HG03108 (cell line): ENCODE results near the gene ARID3C.

Source experiments
- ATAC-seq: cut with Tn5 transposase; IDR thresholded peaks from one replicate; pipeline ENCODE4 v1.9.1; 2021; ENCODE audit warnings: moderate library complexity; ENCODE audit not compliant: unreplicated experiment

Gene ARID3C, protein sequence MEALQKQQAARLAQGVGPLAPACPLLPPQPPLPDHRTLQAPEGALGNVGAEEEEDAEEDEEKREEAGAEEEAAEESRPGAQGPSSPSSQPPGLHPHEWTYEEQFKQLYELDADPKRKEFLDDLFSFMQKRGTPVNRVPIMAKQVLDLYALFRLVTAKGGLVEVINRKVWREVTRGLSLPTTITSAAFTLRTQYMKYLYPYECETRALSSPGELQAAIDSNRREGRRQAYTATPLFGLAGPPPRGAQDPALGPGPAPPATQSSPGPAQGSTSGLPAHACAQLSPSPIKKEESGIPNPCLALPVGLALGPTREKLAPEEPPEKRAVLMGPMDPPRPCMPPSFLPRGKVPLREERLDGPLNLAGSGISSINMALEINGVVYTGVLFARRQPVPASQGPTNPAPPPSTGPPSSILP

DNA sequence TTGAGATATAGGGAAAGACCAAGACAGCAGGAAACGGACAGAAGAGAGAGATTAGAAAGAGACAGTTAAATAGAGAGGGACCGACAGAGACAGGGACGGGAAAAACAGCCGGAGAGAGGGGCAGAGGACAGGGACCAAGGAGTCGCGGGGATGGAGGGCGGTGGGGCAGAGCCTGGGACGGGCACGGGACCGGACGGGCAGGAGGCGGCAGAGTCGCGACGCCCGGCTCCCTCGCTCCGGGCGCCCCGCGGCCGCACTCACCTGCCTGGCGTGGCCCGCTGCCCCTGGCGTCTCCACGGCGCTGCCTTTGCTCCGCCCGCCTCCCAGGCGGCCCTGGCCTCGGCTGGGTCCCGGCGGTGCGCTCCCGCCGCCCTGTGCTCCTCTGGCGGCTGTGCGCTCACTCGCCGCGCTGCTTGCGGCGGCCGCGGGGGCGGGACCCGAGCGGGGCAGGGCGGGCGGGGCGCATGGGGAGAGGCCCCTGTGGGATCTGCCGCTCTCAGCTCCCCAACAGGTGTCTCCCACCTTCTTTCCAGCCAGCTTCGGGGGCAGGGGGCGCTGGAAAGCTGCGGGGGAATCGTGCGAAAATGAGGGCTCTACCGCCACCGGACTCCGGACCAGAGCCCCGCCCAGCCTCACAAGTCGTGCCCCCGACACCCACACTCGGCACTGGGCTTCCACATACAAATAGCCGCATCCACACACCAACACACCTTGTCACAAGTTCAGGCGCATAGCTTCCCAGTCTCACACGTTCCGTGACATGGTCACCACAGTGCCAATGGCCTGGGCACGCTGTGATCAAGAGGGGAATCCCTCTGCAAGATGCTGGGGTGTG is at the start of gene ARID3C:
TSS of gene ARID3C (minus strand) at position 411 of the 835 bp plus-strand sequence. CDS start 1,052 bp downstream, outside the sequence.
- ATAC-seq = no peak

DNA sequence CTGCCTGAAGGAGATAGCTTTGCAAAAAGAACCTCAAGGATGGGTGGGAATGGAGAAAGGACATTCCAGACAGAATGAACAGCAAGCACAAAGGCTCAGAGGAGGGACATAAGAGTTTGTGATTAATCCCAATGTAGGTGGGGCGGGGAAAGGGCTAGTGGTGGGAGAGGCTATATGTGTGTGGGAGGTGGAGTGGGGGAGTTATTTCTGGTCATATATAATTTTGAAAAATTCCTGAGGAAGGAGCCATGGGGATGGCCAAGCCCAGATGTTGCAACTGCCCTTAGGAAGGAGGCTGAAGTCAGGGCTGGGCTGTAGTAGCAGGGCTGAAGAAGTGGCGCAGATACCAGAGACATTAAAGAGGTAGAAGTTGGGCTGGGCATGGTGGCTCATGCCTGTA is 47.0 kb upstream of the ARID3C start:
- no peak for ATAC-seq

DNA sequence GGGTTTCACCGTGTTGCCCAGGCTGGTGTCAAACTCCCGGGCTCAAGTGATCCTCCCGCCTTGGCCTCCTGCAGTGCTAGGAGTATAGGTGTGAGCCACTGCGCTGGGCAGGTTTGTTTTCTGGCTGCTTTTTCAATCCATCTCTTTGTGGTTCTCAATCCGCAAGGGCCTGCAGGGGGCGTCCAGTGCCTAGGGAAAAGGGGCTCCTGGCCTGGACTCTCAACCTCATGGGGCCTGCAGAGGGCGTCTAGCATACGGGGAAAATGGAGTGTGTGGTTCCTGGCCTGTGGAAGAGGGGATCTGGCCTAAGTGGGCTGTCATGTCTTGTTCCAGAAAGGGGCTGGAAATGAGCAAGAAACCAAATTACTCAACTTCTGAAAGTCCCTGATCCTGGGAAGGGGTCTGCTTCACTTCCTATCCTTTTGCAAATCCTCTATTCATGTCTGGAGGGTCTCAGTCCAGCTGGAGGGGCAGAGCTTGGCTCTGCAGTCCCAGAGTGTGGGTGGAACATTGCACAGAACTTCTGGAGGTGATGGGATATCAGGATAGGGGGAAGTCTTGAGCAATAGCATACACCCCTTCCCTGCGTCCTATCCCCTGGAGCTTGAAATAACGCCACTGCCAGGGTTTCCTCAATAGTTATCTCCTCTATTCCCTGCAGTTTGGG is 46.3 kb upstream of the ARID3C start:
- ATAC-seq = no peak

DNA sequence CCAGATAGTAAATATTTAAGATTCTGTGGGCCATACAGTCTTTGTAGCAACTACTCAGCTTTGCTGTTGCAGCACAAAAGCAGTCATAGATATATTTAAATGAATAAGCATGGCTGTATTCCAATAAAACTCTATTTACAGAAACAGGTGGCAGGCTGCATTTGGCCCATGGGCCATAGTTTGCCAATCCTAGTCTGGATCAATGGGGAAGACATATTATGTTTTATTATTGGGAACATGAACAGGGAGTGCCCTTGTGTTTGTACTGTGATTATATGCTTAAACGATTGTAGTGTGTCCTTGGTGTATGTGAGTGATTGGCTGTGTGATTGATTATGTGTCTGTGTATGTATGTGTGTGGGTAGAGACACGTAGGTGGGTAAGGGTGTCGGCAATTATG is 45.6 kb upstream of the ARID3C start:
- no peak for ATAC-seq

DNA sequence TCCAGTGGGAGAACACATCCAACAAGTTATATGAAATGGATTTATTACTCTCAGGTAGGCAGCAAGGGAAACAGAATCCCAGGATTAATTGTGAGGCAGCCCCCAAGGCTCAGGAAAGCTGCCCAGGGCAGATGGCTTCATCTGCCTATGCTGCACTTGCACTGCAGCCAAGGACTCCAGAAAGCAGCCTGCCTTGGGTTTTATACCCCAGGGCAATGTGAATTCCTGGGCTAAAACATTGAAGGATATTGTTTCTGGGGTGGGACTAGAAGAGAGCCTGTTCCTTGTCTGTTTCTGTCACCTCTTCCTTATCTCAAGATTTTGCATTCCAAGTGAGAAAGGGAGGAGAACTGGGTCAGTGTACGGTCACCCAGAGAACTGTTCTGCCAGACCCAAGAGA is 42.4 kb upstream of the ARID3C start:
- no peak for ATAC-seq

DNA sequence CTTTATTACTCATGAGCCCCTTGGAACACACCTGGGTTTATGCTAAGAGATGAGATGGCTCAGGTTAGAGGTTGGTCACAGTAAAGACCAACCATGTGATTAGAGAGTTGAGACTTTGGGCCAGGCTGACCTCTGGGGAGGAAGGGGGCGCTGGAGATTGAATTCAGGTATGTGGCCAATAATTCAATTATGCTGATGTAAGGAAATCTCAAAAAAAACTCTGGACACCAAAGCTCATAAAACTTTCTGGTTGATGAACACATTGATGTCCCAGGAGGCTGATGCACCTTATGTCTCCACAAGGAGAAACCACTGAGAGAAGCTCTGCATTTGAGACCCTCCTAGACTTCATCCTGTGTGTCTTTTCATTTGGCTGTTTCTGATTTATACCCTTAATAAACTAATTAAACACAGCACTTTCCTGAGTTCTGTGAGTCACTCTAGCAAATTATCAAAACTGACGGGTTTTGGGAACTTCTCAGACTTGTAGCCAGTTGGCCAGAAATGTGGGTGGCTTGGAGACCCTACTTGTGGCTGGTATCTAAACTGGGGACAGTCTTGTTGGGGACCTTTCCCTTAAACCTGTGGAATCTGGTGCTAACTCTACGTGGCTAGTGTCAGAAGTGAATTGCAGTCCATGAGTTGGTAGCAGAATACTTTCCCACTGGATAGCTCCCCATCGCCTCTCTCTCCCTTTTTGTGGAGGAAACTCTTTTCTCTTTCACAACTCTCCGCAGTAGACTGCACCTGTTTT is 41.1 kb upstream of the ARID3C start:
- ATAC-seq = no peak

DNA sequence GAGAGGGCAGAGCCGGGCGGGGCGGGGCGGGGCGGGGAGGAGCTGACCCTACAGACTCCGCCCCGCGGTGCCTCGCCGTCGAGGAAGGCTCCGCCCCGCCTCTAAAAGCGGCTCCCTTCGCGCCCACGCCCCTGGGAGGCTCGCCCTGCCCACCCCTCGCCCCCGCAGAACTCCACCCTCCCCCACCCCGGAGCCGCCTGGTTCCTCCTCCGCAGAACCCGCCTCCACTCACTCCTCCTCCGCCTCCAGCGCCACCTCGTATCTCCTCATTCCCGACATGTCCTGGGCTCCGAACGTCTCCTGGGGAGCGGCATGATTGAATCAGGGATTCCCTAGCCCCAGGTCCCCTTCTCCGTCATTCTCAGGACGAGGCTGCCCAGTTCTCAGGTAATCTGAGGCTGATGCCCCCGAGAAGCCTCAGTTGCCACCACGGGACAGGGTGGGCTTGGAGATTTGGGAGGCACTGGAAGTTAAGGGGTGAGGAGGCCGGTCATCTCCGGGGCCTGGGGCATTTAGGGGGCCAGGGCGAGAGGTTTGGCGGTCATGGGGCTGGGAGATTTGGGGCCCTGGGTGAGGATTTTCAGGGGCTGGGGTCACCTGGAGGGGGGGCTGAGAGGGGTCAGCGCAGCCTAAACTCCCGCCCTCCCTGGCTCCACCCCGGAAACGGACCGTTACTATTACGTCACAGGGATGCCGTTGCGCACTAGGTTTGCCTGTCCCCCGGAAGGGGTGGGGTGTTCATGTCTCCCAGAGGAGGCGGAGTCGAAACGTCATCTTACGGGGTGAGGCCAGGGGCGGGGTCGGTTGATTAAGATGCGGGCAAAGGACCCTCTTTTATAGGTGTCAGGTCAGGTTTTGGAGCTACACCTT is 36.8 kb upstream of the ARID3C start:
- peak; percentile 73 for ATAC-seq

DNA sequence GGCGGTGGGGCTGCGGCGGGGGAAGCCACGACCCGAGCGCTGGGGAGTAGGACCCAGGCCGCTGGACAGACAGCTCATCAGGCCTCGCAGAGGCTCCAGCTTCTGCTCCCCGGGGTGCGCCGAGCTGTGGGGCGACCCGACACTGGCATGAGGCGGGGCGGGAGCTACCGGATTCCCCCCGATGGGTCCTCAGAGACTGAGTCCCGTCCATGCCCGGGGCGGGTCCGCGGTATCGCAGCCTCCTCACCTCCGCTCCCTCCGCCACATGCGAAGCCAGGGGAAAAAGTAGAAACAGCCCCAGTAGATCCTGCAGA is 36.2 kb upstream of the ARID3C start:
- peak; percentile 19 for ATAC-seq

DNA sequence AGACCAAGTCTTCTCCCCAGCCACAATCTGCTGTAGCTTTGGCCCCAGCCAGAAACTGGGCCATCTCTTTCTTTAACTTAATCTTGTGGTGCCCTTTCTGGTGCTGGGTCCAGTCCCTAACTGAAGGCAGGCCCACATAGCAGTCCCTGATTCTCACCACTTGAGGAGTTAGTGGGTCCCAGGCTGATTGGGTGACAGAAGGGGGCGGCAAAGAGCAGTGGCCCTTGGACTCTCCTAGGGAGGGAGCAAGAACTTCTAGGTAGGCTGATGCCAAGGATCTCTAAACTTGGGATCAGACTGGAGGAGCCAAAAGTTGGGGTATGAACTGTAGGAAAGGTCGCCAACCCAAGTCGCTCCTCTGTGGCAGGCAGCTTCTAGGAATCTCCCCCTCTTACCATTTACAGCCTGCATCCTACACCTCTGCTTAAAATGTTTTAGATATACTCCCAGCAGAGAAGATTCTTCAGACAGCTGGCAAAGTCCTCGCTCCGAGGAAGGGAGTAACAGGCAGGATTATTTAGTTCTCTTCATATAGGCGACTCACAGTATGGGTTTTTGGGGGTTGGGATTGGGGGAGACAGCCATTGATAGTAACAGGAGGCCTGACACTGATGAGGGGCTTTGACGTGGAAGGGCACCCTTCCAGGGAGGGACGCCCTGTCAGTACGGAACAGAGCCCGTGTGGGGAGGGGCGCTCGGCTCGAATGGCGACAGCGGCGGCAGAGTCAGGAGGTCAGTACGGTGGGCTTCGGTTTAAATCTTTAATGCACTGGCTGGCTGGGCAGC is 35.6 kb upstream of the ARID3C start:
- peak; percentile 43 for ATAC-seq

DNA sequence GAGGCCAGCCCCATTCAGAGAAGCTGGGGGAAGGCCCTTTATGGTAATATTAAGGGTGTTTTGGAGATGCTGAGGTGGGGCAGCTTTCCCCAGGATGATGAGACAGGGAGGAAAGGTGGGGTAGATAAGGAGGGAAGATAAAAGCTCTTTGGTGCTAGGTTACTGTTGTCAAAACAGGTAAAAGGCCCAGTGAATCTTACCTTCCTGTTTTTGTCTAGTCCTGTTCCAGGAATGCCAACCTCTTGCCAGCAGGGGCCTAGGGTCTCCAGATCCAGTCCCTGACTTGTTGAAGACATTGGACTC is 34.4 kb upstream of the ARID3C start:
- ATAC-seq = no peak

DNA sequence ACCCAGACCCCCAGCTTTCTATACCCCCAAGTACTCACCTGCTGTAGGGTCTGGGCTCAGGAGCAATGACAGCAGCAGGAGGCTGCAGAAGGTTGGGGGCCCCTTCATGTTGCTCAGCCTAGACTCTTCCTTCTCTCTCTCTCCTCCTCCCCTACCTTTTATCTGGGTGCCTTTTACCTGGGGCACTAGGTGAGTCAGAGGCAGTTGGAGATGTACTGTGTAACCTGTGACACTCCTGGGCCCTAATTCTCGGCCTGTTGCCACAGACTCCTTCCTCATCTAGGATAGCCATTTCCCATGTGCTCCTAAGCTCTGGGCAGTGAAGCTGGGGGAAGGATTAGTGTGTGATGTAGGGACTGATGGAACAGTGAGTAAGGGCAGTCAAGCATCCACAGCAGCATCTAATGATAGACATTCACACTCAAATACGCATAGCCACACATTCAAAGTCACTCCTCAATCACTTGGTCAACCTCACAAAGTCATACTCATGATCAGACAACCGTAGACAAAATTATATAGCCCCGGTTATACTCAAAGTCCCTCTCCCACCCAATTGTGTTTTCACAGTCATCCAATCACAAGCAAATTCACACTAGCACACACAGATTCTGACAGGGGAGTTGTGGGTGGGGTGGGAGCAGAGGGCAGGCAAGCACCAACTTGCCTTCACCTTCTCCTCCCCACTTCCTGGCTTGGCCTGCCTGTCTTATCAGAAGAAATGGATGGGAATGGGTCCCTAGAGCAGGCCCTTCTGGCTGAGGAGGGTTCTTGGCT is 33.8 kb upstream of the ARID3C start, which contains the start of gene CCL27:
TSS of gene CCL27 (minus strand) at position 132 of the 777 bp plus-strand sequence. CDS start at position 108, 24 bp downstream.
- ATAC-seq = no peak

DNA sequence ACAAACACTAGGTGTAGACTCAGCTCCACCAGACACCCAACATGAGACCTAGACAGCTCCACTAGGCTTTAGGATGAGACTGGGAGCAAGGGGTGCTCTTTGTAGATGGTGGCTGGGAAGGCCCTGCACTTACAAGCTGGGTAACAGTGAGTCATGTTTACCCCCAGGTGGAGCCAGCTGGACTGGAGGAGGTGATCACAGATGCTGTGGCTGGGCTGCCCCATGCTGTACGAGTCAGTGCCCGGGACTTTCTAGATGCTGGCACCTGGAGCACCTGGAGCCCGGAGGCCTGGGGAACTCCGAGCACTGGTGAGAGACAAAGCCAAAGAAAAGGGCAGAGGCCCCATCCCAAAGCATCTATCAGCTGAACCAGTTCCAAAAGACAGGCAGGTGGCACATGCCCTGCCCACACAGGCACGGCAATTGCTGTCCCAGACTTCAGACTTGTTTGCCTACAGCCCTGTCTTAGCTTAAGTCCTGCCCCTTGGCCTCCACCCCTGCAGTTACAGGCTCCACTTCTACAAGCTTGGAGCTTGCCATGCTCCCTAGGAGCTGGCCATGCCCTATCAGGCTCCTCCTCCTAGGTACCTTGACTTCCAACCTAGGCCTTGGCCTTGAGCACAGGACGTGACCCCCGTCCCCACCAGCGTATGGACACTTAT is 30.9 kb upstream of the ARID3C start:
- no peak for ATAC-seq

DNA sequence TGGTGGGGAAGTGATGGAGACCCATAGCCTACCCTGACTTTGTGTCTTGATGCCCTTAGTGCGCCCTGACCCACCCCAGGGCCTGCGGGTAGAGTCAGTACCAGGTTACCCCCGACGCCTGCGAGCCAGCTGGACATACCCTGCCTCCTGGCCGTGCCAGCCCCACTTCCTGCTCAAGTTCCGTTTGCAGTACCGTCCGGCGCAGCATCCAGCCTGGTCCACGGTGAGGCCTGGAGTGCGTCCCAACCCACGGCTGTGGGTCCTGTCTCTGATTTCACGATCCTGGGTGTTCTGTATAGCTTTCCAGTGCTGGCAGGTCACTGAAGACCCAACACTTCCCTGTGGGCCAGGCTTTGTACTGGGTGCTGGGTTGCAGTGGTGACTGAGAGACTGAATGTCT is 29.6 kb upstream of the ARID3C start:
- ATAC-seq = no peak

DNA sequence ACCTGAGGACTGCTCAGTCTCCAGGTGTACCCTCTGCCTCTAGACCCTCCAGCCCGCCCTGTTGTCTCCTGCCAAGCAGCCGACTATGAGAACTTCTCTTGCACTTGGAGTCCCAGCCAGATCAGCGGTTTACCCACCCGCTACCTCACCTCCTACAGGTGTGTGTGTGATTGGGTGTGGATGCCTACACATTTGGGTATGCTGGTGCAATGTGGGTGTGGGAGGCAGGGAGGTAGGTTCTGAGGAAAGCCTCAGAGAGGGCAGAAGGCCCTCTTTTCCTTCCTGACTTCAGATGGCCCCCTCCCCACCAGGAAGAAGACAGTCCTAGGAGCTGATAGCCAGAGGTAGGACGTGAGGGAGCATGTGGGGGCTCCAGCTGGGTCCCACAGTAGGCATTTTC is 28.1 kb upstream of the ARID3C start:
- no peak for ATAC-seq

DNA sequence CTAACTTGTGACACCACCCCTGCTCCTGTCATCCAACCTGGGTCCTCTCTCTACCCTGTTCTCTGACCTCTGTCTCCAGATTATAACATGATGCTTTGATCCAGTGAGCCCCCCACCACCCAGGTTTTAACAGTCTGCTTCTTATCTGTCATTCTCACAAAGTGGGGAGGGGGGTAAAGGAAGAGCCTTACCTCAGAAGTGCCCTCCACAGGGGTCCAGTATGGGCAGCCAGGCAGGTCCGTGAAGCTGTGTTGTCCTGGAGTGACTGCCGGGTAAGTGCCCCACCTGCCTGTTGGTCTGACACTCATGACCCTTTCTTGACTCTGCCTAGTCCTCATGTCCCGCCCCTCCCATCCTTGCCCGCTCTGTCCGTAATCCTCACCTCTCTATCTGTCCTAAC is 26.5 kb upstream of the ARID3C start:
- no peak for ATAC-seq

DNA sequence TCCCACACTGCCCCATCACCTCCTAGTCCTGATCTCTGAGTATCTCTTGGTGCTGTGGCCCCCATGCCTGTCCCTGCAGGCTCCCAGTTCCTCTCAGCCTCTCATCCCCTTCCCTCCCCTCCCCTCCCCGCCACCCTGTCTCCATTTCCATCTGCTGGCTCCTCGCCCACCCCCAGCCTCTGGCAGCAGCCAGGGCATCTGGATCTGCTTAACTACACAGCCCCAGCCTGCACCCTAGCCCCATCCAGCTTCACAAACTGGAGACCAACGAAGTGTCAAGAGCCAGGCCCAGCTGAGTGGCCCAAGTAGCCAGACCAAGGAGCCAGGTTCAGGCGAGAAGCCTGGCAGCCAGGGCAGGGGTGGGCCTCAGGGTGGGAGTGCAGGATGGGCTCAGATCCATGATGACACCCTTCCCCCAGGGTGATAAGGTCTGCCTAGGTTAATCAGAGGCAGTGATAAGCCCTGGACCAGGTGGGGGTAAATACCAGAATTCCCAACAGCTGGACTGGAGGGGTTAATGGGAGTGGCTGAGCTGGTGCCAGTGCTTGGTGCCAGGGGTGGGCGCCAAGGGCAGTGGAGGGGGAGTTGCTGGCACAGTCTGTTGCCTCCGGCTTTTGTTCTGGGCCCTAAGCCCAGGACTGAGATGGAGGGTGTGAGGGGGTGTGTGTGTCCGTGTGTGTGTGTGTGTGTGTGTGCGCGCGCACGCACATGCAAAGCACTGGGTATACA is 25.6 kb upstream of the ARID3C start:
- ATAC-seq = no peak
